ENCODE measurements around the gene PCGF3. TPM values are rescaled to one million over a fixed set of nuclear protein-coding genes. Genes with fewer than 3 reads are reported as not detected.
"Not testable (repeated sequence)": the region's sequence is repeated elsewhere in the genome, so short reads cannot be mapped to it uniquely, and the experiment has no call there.

PCGF3 gene
- total RNA-seq, 1 donor from 2014 or later: 55.4 TPM

GRCh38 chr4:749698-750666 is 44.4 kb downstream of the PCGF3 start:
- Mint-ChIP-seq H3K4me1 (ENCODE audit: low read depth) (peaks cover 38% of the 10 kb centered on the region), H3K4me3 (ENCODE audit: unreplicated experiment) (no peak overlapping the region), H3K9me3 (ENCODE audit: low read depth) (no peaks in the 10 kb centered on the region), H3K36me3 (ENCODE audit: low read depth) (peaks cover 23% of the 10 kb centered on the region), H3K27me3 (ENCODE audit: low read depth) (no peaks in the 10 kb centered on the region), H3K27ac (ENCODE audit: unreplicated experiment) (peak overlapping the region; percentile 94)
- TF ChIP-seq, protein P1, sequence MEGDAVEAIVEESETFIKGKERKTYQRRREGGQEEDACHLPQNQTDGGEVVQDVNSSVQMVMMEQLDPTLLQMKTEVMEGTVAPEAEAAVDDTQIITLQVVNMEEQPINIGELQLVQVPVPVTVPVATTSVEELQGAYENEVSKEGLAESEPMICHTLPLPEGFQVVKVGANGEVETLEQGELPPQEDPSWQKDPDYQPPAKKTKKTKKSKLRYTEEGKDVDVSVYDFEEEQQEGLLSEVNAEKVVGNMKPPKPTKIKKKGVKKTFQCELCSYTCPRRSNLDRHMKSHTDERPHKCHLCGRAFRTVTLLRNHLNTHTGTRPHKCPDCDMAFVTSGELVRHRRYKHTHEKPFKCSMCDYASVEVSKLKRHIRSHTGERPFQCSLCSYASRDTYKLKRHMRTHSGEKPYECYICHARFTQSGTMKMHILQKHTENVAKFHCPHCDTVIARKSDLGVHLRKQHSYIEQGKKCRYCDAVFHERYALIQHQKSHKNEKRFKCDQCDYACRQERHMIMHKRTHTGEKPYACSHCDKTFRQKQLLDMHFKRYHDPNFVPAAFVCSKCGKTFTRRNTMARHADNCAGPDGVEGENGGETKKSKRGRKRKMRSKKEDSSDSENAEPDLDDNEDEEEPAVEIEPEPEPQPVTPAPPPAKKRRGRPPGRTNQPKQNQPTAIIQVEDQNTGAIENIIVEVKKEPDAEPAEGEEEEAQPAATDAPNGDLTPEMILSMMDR (IDR thresholded peaks at IDR 0.05): no peak
- peak; percentile 56 for DNase-seq (ENCODE audit: low spot score)

DNA sequence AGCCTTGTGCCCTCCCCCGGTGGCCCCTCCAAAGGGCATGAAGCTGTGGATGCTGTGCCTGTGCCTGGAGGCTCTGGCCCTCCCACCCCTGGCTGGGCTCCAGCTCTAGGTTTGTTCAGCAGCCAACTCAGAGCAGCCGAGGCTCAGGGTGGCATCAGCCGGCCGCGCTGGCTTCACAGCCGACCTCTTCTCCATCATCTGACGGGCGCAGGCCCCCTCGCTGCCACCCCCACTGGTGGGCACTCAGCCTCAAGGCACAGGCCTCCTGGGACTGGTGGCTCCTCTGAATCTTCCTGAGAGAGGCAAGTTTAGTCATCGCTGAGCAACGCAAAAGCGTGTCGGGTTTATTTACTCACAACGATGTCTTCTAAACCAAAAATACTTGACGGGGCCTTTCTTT is 46.0 kb downstream of the PCGF3 start:
- peaks cover 23% of the 10 kb centered on the region for H3K36me3 Mint-ChIP-seq (ENCODE audit: low read depth)
- no peak overlapping the region for H3K4me3 Mint-ChIP-seq (ENCODE audit: unreplicated experiment)
- H3K4me1 Mint-ChIP-seq (ENCODE audit: low read depth): peaks cover 38% of the 10 kb centered on the region
- no peak overlapping the region for H3K27ac Mint-ChIP-seq (ENCODE audit: unreplicated experiment)
- no peaks in the 10 kb centered on the region for H3K9me3 Mint-ChIP-seq (ENCODE audit: low read depth)
- TF ChIP-seq, protein P1 (IDR thresholded peaks at IDR 0.05): no peak
- DNase-seq (ENCODE audit: low spot score): peak; percentile 81
- H3K27me3 Mint-ChIP-seq (ENCODE audit: low read depth): no peaks in the 10 kb centered on the region

DNA sequence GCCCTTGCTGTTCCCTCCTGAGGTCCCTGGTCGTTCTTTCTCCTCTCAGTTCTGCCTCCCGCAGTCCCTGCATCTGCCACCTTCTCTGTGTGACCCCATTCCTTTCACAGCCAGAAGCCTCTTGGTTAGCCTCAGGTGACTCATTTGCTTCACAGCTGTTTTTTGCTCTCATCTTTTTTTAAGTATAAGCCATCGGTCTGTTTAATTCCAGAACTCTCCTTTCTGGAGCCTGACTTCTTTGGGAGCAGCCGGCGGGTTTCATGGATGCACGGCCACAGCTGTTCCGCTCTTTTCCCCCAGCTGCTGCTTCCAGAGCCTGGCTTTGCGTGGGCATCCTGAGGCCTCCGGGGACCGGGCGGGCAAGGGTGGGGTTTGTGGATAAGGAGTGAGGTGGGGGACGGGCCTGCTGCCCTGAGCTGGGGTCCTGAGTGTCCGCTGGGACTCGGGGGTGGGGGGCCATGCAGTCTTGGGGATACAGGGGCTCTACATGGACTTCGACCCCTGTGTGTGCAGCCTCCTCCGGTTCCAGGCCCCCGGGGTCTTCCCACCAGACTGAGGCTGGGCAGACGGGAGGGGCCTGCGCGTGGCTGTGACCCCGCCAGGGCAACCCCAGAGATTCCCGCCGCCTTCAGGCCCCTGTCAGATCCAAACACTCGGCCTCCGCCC is 46.7 kb downstream of the PCGF3 start:
- Mint-ChIP-seq H3K4me3 (ENCODE audit: unreplicated experiment) (no peak overlapping the region), H3K27me3 (ENCODE audit: low read depth) (no peaks in the 10 kb centered on the region), H3K36me3 (ENCODE audit: low read depth) (peaks cover 23% of the 10 kb centered on the region), H3K4me1 (ENCODE audit: low read depth) (peaks cover 38% of the 10 kb centered on the region), H3K27ac (ENCODE audit: unreplicated experiment) (peak overlapping the region; percentile 24), H3K9me3 (ENCODE audit: low read depth) (no peaks in the 10 kb centered on the region)
- TF ChIP-seq, protein P1 (IDR thresholded peaks at IDR 0.05): no peak
- DNase-seq (ENCODE audit: low spot score): peak; percentile 81

DNA sequence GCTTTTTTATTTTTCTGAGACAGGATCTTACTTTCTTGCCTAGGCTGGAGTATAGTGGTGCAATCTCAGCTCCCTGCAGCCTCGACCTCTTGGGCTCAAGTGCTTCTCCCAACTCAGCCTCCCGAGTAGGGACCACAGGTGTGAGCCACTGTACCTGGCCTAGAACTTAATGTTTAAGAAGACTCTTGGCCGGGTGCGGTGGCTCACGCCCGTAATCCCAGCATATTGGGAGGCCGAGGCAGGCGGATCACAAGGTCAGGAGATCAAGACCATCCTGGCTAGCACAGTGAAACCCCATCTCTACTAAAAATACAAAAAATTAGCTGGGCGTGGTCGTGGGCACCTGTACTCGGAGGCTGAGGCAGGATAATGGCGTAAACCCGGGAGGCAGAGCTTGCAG is 47.6 kb downstream of the PCGF3 start:
- not testable (repeated sequence) for H3K27me3 Mint-ChIP-seq (ENCODE audit: low read depth); H3K9me3 Mint-ChIP-seq (ENCODE audit: low read depth); H3K4me3 Mint-ChIP-seq (ENCODE audit: unreplicated experiment); H3K27ac Mint-ChIP-seq (ENCODE audit: unreplicated experiment)
- Mint-ChIP-seq H3K36me3 (ENCODE audit: low read depth) (peaks cover 22% of the 10 kb centered on the region), H3K4me1 (ENCODE audit: low read depth) (peaks cover 35% of the 10 kb centered on the region)
- peak; percentile 53 for DNase-seq (ENCODE audit: low spot score)

- peaks cover 18% of the 10 kb centered on the region for H3K36me3 Mint-ChIP-seq (ENCODE audit: low read depth)
- peaks cover 28% of the 10 kb centered on the region for H3K4me1 Mint-ChIP-seq (ENCODE audit: low read depth)
- no peaks in the 10 kb centered on the region for H3K9me3 Mint-ChIP-seq (ENCODE audit: low read depth)
- peak; percentile 90 for DNase-seq (ENCODE audit: low spot score)
- H3K27me3 Mint-ChIP-seq (ENCODE audit: low read depth): no peaks in the 10 kb centered on the region
- TF ChIP-seq, protein P1 (IDR thresholded peaks at IDR 0.05): no peak
- no peak overlapping the region for H3K27ac Mint-ChIP-seq (ENCODE audit: unreplicated experiment)
- no peak overlapping the region for H3K4me3 Mint-ChIP-seq (ENCODE audit: unreplicated experiment)
These were observed 48.8 kb downstream of the PCGF3 start for GRCh38 chr4:754221-755120.

Measured in chondrocyte (in vitro differentiated cells).